Measurements from ENCODE around the gene RASSF5. TPM values are rescaled to one million over a fixed set of nuclear protein-coding genes. Genes with fewer than 3 reads are reported as not detected.

The RASSF5 gene, protein sequence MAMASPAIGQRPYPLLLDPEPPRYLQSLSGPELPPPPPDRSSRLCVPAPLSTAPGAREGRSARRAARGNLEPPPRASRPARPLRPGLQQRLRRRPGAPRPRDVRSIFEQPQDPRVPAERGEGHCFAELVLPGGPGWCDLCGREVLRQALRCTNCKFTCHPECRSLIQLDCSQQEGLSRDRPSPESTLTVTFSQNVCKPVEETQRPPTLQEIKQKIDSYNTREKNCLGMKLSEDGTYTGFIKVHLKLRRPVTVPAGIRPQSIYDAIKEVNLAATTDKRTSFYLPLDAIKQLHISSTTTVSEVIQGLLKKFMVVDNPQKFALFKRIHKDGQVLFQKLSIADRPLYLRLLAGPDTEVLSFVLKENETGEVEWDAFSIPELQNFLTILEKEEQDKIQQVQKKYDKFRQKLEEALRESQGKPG
- polyA plus RNA-seq (2013, experiment 1 of 2; ENCODE audit: insufficient read length), result 0.77 TPM
- polyA plus RNA-seq (2013, experiment 2 of 2; ENCODE audit: insufficient read length), result 1.1 TPM

DNA sequence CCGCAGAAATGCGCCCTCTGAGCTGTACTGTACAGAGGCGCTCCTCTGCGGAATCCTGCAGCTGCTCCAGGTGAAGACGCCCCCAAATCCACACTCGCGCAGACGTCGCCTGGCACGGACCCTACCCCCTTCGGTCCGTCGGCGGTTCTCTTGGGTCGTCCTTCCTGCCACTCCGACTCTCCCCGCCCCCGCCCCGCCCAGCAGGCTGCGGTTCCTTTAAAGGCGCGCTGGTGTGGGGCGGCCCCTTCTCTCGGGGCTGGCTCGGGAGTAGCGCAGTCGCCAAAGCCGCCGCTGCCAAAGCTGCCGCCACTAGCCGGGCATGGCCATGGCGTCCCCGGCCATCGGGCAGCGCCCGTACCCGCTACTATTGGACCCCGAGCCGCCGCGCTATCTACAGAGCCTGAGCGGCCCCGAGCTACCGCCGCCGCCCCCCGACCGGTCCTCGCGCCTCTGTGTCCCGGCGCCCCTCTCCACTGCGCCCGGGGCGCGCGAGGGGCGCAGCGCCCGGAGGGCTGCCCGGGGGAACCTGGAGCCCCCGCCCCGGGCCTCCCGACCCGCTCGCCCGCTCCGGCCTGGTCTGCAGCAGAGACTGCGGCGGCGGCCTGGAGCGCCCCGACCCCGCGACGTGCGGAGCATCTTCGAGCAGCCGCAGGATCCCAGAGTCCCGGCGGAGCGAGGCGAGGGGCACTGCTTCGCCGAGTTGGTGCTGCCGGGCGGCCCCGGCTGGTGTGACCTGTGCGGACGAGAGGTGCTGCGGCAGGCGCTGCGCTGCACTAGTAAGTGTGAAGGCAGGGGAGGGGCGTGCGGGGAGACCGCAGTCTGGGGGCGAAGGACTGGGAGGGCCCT lies at the start of gene RASSF5:
RASSF5 (plus strand) TSS at position 248 of the 846 bp plus-strand sequence; CDS start at position 320, 72 bp downstream.
- DNase-seq, result peak; percentile 70

DNA sequence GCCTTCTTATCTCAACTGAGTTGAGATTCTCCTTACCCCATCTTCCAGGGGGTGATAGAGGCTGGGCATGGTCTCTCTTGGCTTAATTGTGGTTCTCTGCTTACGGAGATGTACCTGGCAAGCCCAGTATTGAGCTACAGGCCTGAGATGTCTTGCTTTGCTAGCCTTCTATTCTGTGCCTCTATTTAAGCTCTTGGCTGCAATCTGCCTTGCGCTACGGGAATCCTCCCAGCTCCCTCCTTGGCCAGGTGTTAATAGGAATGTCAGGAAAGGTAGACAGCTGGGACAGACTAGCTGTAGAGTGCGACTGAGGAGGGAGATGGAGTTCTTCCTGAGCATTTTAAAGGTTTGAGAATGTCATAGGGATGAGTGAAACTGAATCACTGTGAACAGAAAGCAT lies 47.6 kb upstream of the RASSF5 start:
- no peak for DNase-seq

DNA sequence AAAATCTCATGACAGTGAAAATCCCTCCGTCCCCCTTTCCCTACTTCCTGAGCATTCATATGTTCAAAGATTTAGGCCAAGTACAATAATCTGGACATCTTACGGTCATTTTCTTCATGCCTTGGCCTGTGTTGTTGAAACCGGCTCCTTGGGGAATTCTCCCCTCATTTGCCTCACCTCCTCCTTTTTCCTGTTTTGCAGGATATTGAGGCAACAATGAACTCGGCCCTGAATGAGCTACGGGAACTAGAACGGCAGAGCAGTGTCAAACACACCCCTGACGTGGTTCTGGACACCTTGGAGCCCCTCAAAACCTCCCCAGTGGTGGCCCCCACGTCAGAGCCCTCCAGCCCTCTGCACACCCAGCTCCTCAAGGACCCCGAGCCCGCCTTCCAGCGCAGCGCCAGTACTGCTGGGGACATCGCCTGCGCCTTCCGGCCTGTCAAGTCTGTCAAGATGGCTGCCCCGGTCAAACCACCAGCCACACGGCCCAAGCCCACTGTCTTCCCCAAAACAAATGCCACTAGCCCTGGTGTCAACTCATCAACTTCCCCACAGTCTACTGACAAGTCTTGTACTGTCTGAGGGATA lies 46.4 kb upstream of the RASSF5 start:
- no peak for DNase-seq

DNA sequence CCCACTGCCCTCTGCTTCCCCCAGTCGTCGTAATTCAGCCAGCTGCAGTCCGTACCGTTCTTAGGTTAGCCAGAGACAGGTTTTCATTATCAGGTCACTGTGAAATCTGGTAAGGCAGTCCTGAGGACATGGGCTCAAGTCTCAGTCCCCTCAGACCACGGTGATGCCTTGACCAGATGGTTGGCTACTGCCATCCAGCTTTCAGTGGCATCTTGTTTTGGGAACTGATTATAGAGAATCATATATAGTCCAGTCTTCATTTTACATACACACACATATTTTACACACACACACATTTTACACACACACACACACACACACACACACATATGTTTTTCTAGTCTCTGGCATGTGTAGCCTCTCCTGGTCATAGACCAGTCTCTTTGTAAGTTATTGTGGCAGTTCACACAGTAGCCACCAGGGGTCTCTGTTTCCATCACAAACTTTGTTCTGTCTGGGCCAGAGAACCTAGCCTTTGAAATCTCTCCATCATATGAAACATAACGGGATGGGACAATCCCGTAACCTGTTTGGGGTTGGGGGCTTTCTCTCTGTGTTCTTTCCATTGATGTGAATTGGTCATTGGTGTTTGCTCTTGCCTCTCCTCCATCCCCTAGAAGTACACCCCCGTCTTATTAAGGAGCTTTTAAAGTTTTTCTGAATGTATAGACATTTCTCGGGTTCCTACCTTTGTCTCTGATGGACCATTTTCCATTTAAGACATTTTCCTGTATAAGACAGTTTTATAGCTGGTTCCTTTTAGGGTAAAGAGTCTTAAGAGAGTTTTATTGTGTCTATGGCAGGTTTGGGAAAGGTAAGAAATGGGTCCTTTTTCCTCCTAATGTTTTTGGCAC lies 45.5 kb upstream of the RASSF5 start:
- peak; percentile 71 for DNase-seq

DNA sequence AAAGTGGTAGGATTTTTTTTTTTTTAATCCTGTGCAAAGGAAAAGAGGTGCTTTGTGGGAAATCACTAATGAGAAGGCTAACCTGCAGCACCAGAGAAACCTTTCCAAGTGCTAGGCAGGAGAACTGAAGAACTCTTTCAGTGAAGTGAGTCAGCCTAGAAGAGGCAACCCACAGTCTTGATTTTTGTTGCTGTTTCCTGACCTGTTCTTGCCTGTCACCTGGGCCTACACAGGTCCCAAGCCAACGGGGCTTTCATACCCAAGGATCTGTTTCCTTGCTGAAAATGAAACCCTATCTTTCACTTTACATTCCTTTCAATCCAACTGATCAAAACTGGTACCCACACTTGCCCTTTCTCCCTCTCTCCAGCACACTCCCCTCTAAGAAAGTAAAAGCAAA lies 44.2 kb upstream of the RASSF5 start:
- DNase-seq, result no peak

DNA sequence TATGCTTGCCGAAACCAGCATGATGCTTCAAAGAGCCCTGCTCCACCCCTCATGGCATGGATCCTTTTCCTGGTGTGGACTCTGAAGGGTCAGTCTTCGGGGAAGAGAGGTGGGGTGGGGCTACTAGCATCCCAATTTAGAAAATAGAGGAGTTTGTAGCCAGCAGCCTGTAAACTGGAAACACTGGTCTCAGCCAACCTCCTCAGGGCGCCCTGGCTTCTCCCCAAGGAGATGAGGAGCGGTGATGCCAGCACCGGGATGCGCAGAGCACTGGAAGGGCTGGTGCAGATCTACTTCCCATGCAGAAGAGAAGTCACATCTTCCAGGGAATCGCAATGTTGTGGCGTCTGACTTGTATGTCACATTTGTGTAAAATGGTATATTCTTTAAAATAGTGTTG lies 43.4 kb upstream of the RASSF5 start:
- DNase-seq, result no peak

DNA sequence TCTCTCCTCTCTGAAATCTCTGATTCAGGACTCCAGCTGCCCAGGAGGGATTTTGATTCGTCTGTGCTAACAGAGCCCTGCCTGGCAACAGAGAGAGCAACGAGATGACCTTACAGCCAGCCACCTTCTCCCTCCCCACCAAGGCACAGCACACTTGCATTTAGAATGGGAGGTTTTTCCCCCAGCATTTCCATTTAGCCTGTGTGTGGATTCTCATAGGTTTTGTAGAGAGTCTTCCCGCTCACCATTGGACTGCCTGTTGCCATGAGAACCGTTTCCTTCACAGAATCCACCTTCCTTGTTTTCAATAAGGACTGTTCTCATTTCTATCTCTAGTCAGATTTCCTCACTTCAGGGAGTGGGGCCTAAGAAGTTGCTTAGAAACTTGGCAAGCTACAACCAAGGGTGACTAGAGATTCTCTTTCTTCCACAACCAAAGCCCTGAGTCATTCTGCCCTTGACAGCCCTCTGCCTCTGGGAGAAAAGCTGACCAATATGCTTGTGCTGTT lies 42.8 kb upstream of the RASSF5 start:
- peak; percentile 74 for DNase-seq

DNA sequence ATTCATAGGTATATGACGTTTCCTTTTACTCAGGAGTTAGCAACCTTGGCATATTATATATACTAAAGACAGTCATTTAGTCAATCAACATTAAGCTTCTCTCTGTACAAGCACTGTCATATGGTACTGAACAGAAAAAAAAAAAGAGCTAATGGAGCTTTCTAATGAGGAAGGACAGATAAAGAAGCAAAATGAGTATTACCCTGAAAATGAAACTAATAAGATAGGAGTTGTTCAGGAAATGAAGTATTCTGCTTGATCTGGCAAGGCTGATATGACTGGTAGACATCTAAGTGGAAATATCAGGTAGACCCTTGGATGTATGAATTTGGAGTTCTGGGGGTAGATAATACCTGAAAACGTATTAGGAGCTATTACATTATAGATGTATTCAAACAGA lies 41.4 kb upstream of the RASSF5 start:
- no peak for DNase-seq

DNA sequence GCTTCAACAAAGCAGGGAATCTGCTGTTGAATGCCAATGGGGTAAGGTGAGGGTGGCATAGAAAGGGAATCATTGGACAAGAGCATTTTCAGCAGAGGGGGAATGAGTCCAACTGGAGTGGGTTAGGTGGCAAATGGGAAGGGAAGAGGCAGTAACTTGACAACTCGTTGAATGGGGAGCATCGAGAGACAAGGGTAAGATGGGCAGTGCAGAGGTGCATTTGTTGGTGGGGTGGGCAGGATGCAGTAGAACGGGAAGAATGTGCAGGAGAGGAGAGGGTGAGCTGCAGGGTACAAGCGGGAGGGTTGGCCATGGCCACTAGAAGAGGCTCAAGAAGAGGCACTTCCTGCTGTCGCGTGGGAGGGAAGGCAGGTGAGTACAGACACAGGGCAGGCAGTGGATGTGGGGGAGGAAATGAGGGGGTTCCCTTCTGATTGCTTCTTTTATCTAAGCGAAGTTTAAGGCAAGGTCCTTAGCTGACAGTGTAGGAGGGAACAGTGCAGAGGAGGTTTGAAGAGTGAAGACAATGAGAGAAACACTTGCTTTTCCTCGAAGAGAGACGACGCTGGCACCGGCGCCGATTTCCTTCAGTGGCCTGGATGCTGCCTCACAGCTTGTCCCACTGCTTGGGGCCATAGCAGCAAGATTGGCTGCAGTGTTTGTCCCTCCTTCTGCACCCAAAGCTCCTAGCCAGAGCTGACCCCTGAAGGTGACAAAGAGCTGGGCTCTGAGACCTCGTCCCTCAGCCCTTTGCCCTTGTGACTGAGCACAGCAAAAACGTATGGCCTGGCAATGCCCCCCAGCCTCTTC lies 40.3 kb upstream of the RASSF5 start:
- no peak for DNase-seq

DNA sequence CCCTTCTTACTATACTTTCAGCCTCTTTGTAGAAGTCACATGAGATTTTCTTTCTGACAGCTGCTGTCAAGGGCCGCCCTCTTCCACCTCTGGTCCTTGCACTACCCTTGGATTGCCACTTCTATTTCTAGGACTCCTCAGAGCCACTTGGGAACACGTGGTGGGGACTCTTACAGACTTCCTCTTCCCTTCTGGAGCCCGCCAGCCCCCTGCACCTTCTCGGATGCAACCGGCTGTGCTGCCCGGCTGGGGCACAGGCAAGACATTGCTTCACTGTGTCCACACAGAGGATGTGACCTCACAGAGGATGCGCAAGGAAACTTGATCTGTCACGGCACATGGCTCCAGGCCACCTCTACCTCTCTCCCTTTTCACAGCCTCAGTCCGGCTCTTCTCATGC lies 39.4 kb upstream of the RASSF5 start:
- peak; percentile 42 for DNase-seq

DNA sequence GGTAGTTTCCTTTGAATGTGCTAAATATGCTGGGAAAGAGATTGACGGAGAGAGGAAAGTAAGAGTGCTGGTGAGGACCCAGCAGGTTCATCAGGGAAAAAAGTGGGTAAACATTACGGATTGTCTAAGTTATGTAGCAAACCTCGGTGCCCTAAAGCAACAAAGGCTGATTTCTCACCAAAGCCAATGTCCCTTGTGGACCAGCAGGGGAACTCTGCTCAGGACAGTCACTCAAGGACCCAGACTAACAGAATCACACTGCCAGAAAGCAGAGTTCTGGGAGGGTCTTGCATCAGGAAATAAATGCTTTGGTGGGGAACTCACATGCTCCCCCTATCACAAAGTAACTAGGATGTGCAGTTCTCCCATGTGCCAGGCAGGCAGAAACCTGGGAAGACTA lies 38.8 kb upstream of the RASSF5 start:
- no peak for DNase-seq

DNA sequence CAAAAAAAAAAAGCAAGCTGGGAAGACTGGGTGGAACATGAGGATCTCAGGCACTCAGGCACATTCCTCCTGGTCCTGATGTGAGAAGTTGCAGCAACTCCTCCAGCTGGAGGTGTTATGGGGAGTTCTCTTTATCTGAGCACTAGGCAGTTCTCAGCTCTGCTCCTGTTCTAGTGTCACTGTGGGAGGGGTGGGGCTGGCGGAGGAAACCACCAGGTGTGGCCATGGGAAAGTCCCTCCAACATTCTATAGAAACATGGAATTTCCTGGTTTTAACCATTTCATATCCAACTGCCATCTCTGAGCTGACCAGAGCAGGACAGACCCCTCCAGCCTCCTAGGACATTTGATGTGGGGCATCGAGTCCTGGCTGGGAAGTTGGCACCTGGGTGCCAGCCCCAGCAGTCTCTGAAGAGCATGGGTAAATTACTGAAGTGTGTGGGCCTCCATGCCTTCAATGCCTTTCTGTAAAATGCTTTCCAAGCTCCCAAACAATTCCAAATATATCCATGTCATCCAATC lies 37.9 kb upstream of the RASSF5 start:
- DNase-seq, result no peak

DNA sequence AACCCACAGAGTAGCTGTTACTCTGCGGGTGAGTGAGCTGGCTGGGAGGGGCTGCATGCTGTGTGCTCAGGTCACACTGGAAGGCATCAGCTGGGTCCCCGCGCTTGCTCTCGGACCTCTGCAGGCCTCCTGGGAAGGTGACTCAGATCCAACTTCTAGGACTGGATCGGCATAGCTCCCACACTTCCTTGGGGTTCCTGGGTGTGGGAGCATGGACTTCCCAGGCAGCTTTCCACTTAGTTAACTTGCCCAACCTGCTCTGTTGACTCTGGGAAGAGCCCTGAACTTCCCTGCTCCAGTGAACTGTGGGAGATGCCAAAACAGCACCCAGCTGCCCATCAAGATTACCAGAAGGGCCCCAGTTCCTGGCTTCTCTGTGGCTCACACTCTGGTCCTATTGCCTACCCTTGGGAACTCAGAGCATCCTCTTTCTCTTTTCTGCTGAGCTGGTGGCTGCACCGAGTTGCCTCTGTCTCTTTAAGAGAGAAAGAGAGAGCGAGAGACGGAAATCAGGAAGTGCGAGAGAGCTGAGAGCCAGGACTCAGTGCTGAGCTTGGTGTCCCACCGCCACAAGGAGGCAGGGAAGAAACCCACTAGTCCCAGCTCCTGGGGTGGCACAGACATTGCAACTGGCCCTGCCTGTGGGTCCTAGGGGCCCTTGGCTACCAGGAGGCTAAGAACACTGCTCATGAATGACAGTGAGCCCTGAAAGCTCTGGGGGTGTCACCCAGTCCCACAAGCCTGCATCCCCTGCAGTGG lies 37.2 kb upstream of the RASSF5 start, which contains the start of gene IKBKE:
IKBKE (plus strand) TSS at position 544 of the 759 bp plus-strand sequence. CDS start 2,752 bp downstream, outside the sequence.
- DNase-seq, result peak; percentile 81

DNA sequence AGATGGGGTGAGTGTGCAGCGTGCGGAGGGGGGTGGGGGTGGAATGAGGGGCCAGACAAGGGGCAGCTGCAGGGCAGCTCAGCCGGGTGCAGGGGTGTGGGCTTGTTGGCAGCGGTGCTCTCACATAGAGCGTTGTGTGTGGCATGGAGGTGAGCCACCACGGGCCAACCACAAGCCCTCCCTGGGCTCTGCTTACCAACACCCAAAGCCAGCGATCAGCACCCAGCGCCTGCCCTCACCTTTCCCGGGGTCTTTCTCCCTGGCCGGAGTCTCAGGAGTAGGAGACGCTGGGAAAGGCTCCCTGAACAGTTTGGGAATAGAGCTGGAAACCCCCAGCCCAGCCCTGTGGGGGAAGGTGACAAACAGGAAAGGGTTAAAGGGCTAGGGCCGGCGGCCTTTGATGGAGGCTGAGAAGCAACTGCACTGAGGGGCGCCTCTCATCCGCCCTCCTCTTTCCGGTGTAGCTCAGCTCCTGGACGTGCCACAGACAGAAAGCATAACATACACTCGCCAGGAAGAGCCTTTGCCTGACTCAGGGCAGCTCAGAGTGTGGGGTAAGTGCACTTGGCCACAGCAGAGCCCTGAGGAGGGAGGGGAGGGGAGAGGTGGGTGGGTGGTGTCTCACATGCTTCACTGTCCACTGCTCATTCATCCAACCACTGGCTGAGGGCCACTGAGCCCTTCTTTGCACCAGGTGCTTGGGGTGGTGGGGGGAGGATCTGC lies 36.5 kb upstream of the RASSF5 start:
- peak; percentile 69 for DNase-seq

DNA sequence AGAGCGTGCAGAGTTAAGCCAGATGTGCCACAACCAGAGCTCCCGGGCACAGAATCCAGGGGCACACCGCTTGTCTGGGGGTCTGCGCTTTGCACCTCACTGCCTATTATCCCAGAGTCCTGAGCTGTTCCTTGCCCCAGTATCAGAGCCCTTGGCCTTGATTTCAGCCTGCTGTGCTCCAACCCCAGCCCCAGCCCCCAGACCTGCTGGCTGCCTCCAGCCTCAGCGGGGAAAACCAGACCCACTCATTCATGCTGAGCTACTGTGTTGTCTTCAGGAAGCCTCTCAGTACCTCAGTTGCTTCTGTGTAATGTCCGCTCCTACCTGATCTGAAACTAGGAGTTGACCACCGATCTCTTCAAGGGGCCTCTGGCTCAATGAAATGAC lies 35.9 kb upstream of the RASSF5 start:
- no peak for DNase-seq

DNA sequence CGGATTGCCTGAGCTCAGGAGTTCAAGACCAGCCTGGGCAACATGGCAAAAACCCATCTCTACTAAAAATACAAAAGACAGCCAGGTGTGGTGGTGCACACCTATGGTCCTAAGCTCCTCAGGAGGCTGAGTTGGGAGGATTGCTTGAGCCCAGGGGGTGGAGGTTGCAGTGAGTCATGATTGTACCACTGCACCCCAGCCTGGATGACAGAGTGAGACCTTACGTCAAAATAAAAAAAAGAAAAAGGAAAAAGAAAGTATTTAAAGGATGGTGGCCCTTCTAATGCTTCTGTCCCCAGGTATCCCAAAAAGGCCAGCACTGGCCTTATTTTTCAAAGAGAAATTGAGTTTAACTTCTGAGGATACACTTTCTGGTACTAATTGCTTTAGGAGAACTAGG lies 35.3 kb upstream of the RASSF5 start:
- DNase-seq, result no peak

DNA sequence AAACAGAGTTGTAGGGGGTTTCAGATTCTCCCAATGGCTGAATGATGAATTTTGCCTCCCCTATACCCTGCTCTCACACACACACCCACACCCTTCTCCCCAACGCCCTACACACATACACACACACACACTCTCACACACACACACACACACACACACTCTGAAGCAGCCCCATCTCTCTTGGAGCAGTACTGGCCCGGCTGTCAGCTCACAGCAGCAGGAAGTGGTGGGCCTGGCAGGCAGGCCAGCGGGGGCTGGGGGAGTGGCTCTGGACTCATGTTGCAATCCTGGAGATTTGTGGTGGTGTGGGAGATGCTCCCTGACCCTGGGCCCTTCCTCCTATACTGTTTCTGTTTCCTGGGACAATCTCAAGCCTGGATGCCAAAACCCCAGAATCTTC lies 34.9 kb upstream of the RASSF5 start:
- DNase-seq, result peak; percentile 72

DNA sequence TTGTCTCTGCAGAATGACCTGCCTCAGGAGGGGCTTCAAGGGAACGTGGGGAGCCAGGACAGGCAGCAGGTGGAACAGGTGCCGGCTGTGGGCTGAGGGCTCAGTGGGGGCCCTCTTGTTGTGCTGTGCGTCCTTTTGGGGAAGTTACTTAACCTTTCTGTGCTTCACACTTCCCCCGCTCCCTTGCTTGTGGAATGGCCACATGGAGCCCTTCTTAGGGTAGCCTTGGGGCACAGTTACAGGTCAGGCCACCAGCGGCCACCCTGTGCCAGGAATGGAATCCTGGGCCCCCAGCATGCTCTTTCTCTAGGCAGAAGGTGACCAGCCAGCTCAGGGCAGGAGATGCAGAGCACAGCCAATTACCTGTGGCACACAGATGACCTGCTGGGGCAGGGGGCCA lies 34.4 kb upstream of the RASSF5 start:
- no peak for DNase-seq

DNA sequence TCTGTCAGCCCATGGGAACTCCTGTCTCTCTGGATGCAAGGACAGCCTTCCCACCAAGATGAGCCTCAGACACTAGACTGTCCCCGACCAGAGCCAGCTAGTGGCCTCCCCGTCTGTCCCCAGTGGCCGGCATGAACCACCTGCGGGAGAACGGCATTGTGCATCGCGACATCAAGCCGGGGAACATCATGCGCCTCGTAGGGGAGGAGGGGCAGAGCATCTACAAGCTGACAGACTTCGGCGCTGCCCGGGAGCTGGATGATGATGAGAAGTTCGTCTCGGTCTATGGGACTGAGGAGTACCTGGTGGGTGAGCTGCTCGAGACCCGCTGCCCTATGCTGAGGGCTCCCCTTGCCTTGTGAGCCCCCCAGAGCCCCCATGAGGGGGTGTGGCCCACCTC lies 31.3 kb upstream of the RASSF5 start:
- no peak for DNase-seq
